Dedifferentiated amniotic fluid mesenchymal stem cell (primary cell): ENCODE results near the gene MROH2A.

Source experiments
- DNase-seq: peaks from one replicate; pipeline ENCODE4 v3.0.0-alpha.2; 2016; ENCODE audit errors: extremely low spot score

MROH2A gene

DNA sequence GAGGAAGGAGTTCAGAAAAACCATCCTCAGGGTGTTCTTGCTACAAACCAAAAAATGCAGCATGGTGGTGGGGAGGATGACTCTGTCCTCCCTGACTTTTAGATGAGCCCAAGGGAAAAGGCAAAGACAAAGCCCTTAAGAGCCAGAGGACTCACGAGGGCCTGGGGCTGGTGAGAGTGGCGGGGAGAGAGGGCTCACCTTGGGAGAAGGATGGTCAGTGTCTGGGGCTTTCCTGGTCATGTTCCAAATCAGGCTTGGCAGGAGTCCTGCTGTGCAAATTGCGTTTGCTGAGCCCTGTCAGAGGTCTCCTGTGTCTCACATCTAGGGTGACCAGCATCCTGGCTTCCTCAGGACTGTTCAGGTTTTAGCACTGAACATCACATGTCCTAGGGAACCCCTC lies 13.4 kb upstream of the MROH2A start:
- DNase-seq = no peak

DNA sequence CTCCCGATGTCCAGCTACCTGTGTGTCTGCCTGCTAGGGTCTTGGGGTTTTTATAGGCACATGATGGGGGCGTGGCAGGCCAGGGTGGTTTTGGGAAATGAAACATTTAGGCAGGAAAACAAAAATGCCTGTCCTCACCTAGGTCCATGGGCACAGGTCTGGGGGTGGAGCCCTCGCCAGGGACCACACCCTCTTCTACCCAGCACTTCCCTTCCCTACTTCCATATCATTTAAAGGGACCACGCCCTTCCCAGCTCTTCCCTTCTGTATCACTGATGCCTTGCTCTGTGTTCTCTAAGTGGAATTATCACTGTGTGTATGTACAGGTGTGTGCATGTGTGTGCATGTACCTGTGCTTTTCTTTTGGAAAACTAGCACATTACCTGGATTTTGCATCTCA lies 11.7 kb upstream of the MROH2A start:
- DNase-seq = no peak

DNA sequence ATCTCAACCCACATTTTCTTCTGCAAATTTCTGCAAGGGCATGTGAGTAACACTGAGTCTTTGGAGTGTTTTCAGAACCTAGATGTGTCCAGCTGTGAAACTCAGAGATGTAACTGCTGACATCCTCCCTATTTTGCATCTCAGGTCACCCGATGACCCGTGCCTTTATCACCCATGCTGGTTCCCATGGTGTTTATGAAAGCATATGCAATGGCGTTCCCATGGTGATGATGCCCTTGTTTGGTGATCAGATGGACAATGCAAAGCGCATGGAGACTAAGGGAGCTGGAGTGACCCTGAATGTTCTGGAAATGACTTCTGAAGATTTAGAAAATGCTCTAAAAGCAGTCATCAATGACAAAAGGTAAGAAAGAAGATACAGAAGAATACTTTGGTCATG lies 10.1 kb upstream of the MROH2A start:
- no peak for DNase-seq

DNA sequence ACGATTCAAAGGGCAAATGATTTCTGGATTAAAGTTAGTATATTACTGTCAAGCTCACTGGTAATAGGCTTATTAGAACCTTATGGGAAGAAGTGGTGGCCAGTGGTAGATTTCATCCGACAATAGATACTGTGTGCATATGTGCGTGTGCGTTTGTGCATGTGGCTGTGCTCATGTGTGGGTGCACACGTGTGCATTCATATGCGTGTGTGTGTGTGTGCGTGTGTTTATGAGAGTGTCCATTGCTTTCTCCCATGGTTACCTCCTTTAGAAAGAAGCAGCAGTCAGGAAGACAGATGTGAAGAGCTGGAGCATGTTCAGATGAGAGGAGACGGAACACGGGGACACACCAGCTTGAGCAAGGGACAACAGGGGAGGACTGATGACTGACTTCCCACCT lies 8.9 kb upstream of the MROH2A start:
- DNase-seq = no peak

DNA sequence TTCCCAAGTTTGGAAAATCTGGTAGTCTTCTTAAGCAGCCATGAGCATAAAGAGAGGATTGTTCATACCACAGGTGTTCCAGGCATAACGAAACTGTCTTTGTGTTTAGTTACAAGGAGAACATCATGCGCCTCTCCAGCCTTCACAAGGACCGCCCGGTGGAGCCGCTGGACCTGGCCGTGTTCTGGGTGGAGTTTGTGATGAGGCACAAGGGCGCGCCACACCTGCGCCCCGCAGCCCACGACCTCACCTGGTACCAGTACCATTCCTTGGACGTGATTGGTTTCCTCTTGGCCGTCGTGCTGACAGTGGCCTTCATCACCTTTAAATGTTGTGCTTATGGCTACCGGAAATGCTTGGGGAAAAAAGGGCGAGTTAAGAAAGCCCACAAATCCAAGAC lies 6.0 kb upstream of the MROH2A start:
- DNase-seq = no peak

DNA sequence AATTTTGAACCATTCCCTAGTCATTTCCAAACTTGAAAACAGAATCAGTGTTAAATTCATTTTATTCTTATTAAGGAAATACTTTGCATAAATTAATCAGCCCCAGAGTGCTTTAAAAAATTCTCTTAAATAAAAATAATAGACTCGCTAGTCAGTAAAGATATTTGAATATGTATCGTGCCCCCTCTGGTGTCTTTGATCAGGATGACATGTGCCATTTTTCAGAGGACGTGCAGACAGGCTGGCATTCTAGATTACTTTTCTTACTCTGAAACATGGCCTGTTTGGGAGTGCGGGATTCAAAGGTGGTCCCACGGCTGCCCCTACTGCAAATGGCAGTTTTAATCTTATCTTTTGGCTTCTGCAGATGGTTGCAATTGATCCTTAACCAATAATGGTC lies 5.5 kb upstream of the MROH2A start:
- no peak for DNase-seq

DNA sequence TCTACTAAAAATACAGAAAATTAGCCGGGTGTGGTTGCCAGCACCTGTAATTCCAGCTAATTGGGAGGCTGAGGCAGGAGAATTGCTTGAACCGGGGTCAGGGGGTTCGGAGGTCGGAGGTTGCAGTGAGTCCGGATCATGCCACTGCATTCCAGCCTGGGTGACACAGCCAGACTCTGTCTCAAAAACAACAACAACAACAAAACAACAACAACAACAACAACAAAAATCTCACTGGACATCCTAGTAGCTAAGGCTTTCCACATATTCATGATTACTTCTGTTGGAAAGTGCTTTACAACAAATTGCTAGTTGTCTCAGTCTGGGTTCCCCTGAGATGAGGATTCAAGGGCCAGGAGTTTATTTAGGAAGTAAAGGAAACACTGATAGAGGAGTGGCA lies 4.3 kb upstream of the MROH2A start:
- no peak for DNase-seq

DNA sequence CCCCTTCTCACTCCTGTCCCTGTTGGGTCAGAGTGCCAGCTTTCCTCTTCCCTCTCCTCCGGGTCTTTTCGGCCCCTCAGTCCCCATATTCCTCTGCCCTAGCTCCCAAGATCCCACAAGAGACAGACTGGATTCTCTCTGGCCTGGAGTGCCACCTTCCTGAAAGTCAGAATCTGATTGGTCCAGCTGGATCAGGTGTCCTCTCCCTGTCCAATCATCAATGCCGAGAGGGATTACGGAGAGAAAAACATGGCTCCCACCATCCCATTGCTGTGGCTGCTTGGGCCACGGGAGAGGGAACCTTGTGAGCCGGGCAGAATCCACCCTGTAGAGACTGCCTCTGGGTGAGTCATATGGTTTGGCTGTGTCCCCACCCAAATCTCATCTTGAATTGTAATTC lies 2.7 kb upstream of the MROH2A start:
- no peak for DNase-seq

DNA sequence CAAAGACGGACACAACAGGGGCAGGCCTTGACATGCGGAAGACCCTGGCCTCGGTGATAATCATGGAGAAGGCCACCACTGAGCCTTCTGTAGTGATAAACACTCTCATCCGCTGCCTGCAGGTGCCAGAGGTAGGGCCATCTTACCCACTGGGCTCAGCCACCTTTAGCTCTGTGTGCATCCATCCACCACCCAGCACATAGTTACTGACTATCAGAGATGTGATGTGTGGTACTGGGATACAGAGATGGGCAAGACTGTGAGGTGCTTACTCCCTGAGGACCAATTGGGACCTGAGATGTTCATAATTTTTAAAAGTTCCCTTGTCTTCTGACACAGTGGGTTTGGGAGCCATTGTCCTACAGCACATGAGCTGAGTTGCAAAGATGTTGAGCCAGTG lies 1.6 kb downstream of the MROH2A start:
- DNase-seq = no peak

DNA sequence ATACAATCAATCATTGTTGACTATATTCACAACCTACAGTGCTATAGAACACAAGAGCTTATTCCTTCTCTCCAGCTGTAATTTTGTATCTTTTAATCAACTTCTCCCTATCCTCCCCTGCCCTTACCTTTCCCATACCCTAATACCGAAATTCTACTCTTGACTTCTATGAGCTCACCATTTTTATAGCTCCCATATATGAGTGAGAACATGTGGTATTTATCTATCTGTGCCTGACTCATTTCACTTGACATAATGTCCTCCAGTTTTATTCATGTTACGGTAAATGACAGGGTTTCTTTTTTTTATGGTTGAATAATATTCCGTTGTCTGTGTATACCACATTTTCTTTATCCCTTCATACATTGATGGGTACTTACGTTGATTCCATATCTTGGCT lies 2.6 kb downstream of the MROH2A start:
- DNase-seq = no peak

DNA sequence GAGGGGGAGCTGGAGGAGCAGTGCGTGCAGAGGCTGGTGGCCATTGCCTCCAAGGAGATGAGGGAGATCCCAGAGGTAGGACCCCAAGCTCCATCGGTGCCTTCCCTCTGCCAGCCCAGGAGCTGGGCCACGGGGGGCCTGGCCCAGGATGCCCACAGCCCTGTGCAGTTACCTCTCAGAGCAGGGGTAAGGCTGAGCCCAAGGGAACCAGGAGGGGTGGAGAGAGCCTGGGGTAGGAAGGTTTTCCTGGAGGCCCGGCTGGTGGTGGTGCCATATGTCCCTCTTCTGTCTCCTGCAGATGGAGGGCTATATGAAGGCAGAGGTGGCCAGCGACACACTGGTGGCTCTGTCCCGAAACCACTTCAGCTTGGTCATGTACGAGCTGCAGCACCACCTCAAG lies 11.4 kb downstream of the MROH2A start:
- no peak for DNase-seq

DNA sequence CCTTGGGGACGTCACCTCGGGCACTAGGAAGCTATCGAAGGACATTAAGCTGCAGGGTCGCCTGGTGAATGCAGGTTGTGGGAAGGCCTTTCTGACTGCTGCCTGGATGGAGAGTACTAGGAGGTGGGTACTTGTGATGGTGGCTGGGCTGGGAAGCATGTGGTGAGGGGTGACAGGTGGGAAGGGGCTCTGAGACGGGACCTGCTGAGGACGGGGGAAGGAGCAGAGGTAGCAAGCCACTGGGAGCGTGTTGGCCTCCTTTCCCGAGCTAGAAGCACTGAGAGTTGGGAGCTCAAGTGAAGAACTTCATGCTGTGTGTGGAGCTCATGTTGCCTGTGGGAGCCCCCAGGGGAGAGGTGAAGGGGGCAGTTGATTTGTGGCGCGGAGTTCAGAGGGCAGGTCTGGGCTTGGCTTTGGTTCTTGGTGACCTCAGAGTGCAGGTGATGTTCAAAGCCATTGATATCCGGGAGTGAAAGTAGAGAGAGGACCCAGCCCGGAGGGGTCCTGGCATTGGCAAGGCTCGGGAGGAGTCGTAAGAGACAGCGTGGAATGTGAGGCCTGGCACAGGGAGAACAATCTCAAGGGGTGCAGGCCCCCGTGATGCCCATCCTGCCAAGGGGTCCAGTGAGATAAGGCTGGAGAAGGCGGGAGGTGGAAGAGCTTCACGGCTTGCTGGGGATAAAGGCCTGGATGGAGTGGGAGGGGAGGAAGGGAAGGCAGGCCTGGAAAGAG lies 13.2 kb downstream of the MROH2A start:
- DNase-seq = no peak

DNA sequence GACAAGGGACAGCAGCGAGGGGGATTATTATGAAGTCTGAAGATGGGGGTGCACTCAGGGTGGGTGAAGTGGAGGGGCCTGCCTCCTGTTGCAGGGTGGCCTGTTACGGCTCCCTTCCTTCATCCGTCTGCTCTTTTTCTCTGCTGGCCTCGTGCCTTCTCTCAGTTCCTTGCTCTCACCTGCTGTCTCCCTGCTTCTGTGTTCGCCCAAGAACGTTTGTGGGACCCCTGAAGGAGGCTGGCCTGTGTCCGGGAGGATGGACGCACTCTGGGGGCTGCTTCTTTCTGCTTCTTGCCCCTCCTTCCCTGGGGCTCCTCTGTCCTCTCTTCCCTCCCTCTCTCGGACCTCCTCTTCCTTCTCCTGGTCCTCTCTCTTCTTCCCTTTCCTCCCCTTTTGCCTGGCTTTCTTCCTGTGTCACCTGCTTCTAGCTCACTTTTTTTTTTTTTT lies 13.8 kb downstream of the MROH2A start:
- DNase-seq = no peak

DNA sequence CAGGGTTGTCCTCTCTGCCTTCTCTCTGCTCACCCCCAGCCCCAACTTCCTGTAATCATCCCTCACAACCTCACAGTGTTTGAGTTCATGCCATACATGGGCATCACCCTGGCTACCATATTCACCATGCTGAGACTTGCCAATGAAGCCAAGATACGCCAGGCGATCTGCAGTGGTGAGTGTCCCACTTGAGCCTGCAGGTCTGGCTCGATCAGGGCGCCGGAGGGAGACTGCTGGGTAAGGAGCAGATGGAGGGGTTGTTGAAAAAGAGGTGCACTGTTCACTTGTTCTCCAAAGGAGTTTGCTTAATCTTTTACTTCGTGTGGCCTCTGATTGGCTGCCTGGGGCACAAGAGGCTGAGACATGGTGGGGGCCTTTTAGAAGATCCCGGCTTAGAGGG lies 14.6 kb downstream of the MROH2A start:
- DNase-seq = no peak

DNA sequence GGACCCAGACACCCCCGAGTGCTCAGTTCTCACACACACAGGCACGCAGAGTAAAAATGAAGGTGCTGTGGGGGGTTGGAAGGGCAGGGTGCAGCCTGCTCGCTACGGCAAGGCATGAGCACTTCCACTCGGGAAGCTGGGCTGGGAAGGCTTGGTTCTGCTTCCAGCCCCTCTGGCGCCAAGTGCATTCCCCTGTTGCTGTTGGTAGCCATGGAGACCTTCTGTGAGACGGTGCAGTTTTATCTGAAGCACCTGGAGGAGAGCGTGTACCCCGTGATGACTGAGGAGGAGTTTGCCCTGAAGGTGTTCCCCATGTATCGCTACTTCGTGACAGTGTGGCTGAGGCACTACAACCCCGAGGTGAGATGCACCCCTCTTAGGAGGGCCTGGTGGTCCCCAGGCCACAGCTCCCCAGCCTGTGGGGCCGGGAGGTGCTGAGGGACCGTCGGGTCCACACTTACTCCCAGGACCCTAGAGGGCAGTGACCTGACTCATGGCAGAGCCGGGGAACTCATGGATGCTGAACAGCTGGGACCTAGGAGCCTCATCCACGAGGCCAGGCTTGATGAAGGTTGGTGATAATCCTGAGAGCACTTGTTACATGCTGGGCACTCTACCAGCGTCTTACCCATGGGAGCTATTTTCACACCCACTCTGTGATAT lies 15.5 kb downstream of the MROH2A start:
- DNase-seq = no peak

DNA sequence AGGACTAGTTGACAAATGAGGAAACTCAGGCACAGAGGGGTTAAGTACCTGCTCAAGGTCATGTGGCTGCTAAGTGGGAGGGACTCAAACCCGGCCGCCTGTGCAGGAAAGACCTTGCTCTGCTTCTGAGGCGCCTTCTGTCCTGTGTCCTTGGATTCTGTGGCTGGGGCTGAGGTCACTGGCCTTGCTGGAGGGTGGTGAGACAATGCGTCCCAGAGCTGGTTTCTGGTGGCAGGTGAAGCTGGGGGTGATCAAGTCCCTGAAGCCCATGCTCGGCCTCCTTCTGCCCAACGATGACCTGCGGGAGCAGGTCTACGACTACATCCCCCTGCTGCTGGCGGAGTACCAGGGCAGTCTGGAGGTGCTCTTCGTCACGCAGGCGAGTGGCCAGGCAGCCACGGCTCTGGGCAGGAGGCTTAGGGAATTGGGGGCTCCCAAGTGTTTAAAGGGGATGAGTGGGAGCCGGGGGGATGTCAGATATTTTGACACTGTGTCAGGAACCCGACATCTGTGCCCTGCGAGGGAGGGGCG lies 16.1 kb downstream of the MROH2A start:
- DNase-seq = no peak

DNA sequence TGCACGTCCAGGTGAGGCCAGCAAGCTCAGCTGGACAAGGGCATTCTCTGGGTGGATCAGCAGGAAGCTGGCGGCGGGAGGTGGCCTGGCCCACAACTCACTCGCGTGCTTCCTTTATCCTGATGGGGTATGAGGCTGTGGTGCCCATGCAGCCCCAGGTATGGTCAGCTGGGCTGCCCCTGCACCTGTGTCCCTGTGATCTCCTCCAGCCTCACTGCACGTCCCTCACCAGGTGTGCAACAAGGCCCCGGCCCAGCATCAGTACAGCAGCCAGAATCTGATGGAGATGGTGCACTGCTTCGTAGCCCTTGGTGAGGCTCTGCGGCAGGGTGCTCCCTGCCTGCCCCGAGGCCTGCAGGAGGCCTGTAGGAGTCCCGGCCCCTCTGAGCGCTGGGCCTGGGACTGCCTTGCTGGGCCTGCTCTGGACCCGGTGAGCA lies 17.6 kb downstream of the MROH2A start:
- DNase-seq = no peak

DNA sequence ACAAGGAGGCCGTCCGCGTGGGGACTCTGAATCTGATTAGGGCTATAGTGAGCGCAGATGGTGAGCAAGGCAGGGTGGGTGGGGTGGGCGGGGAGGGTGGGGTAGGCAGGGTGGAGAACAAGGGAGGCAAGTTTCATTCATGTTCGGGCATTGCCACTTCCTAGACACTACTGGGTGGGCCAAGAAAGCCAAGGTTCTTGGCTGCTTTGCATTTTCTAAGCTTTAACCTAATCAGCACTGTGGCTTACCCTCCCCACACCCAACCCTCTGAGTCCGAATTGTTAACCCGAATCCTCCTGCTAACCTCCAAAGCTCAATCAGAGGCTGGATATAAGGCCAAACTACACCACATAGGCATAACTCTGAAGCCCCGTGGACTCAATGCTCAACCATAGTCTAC lies 18.1 kb downstream of the MROH2A start:
- no peak for DNase-seq

DNA sequence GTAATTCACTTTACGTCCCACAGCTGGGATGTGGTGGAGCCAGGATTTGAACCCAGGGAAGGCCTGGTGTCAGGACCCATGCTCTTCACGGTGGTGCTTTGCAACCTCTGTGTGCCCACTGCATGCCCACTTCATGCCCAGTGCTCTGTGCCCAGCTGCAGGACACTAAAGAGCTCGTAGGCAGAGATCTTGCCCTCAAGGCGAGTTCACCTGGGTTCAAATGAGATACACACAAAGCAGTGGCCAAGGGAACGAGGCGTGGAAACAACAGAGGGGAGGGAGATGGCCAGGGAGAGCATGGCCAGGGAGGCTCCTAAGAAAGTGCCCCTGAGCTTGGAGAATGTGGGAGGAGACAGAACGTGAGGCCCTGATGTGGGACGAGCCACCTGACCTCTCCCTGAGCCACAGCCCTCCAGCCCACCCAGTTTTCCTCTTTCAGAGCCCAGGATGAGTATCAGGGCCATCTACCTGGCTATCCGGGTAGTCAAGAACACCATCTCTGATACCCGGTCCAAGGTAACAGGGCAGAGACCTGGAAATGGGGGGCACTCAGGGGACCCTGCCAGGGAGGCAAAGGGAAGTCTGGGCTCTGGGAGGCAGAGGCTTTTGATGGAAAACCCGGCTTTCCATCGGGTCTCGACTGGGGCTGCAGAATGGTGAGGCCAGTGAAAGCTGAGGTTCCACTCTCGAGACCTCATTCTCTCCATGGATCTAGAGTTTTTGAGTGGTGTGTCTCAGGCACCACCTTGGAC lies 20.4 kb downstream of the MROH2A start:
- DNase-seq = no peak

DNA sequence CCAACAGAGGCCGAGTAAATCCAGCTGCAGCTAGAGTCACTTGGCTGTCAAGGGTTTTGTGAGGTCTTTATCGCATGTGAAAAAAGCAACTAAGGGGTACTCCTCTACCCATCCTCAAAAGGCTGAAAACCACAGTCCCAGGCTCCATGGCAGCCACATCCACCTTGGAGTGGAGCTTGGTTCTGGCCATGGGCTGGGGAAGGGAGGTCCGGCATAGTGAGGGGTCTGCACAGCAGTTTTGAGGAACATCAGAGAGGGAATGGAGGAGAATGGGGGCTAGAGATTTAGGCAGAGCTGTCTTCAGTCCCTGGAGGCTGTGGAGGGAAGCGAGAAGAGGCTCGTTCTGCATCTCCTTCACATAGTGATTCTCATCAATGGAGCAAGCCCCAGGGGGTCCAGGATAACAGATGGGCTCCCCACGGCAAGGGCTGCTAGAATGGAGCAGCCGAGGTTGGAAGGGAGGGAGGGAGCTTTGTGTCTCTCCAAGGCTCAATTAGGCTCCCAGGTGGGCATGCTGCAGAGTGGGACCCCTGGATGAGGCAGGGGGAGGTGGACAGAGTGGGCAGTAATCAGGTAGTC lies 21.0 kb downstream of the MROH2A start:
- no peak for DNase-seq

DNA sequence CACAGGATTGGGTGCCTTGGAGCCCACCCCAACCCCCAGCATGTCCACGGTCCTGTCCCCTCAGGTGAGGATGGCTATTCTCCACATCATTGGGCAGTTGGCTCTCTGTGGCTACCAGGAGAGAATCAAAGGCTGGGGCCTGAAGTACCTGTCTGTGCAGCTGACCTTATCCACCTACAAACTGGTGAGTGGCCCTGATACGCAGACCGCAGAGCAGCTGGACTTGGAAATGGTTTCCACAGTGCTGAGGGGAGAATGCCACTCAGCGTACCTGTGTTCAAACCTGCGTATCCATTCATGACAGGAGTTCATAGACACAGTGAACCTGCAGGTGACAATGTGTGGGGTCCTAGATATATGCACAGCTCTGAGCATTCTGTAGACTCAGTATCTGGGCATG lies 21.6 kb downstream of the MROH2A start:
- no peak for DNase-seq

DNA sequence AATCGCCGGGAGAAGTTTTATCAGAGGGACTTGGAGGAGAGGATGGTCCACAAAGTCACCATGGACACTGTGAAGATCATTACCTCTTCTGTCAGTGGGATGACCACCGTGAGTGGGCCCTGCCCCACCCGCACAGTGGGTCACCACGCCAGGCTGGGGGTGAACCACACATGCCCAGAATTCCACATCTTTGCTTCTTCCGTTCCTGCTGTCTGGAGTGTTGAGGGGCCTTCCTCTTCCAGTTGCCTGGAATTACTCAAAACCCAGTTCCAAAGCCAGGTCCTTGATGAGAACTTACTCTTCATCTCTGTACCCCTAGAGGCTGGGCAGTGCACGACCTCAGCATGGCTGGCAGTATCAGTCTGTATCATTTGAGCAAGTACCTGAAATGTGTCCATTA lies 22.1 kb downstream of the MROH2A start:
- no peak for DNase-seq
